ENCODE measurements around the gene NPC1L1.
"Not testable (repeated sequence)": the region's sequence is repeated elsewhere in the genome, so short reads cannot be mapped to it uniquely, and the experiment has no call there.

NPC1L1 gene

GRCh38 chr7:44506592-44507288 lies 34.4 kb downstream of the NPC1L1 start:
- not testable (repeated sequence) for DNase-seq

GRCh38 chr7:44505595-44505994 lies 35.5 kb downstream of the NPC1L1 start:
- DNase-seq, result no peak

- no peak for DNase-seq
These were observed 42.7 kb downstream of the NPC1L1 start for GRCh38 chr7:44498230-44498954.

- no peak for DNase-seq
These were observed 43.7 kb downstream of the NPC1L1 start for GRCh38 chr7:44497155-44498027.

GRCh38 chr7:44496385-44496784 lies 44.7 kb downstream of the NPC1L1 start:
- DNase-seq, result no peak

- no peak for DNase-seq
These were observed 46.2 kb downstream of the NPC1L1 start for GRCh38 chr7:44494960-44495359.

- no peak for DNase-seq
These were observed 49.9 kb downstream of the NPC1L1 start for GRCh38 chr7:44491229-44491628.

GRCh38 chr7:44490351-44491200 lies 50.6 kb downstream of the NPC1L1 start, which contains the start of gene NUDCD3:
TSS of gene NUDCD3 (minus strand) at chr7:44490658. CDS start at chr7:44490600, 58 bp downstream.
- DNase-seq, result peak; percentile 93

- no peak for DNase-seq
These were observed 51.2 kb downstream of the NPC1L1 start for GRCh38 chr7:44489955-44490350.

- no peak for DNase-seq
These were observed 52.2 kb downstream of the NPC1L1 start for GRCh38 chr7:44488955-44489354.

GRCh38 chr7:44486693-44487092 lies 54.4 kb downstream of the NPC1L1 start:
- DNase-seq, result no peak

GRCh38 chr7:44486001-44486400 lies 55.1 kb downstream of the NPC1L1 start:
- no peak for DNase-seq

GRCh38 chr7:44484482-44485313 lies 56.4 kb downstream of the NPC1L1 start:
- DNase-seq, result no peak

- no peak for DNase-seq
These were observed 58.3 kb downstream of the NPC1L1 start for GRCh38 chr7:44482502-44483485.

GRCh38 chr7:44477938-44478337 lies 63.2 kb downstream of the NPC1L1 start:
- no peak for DNase-seq

- peak; percentile 93 for DNase-seq
These were observed 63.9 kb downstream of the NPC1L1 start for GRCh38 chr7:44477063-44477830.

- DNase-seq, result no peak
These were observed 64.8 kb downstream of the NPC1L1 start for GRCh38 chr7:44476313-44476712.

- DNase-seq, result no peak
These were observed 67.8 kb downstream of the NPC1L1 start for GRCh38 chr7:44473295-44473694.

GRCh38 chr7:44472843-44473242 lies 68.3 kb downstream of the NPC1L1 start:
- no peak for DNase-seq
